Neural cell (in vitro differentiated cells): ENCODE data around the gene COP1. TPM values are rescaled to one million over a fixed set of nuclear protein-coding genes. Genes with fewer than 3 reads are reported as not detected.

Experiments
- H2AFZ ChIP-seq: fragments of 200-600, 300-800 bp; sonication (generic), shearing (Covaris generic); 2 replicates; pipeline ENCODE4 v1.6.0; 2014; ENCODE audit warnings: low read depth, mild to moderate bottlenecking, antibody characterized with exemption, low read length, moderate library complexity
- H3F3A ChIP-seq: fragments of 200-600 bp; shearing (Covaris generic); 2 replicates; pipeline ENCODE4 v1.6.1; 2016; ENCODE audit warnings: mild to moderate bottlenecking, moderate library complexity, mixed read lengths, antibody characterized with exemption, low read length; ENCODE audit not compliant: insufficient read depth, poor library complexity, severe bottlenecking
- H3K27ac ChIP-seq: fragments of 200-600, 300-800 bp; sonication (generic), shearing (Covaris generic); 2 replicates; pipeline ENCODE4 v1.5.1; 2014; ENCODE audit warnings: mild to moderate bottlenecking, low read length, moderate library complexity
- H3K27me3 ChIP-seq: fragments of 300-800, 200-600 bp; sonication (generic), shearing (Covaris generic); 2 replicates; pipeline ENCODE4 v1.6.0; 2014; ENCODE audit warnings: mild to moderate bottlenecking, low read depth, low read length, moderate library complexity; ENCODE audit not compliant: insufficient read depth
- H3K36me3 ChIP-seq: fragments of 300-800, 200-600 bp; sonication (generic), shearing (Covaris generic); 2 replicates; pipeline ENCODE4 v1.5.1; 2014; ENCODE audit warnings: mild to moderate bottlenecking, antibody characterized with exemption, low read length, moderate library complexity; ENCODE audit not compliant: insufficient read depth
- H3K4me2 ChIP-seq: fragments of 300-800, 200-600 bp; sonication (generic), shearing (Covaris generic); 2 replicates; pipeline ENCODE4 v1.6.0; 2014; ENCODE audit warnings: mild to moderate bottlenecking, low read length
- H3K4me3 ChIP-seq: fragments of 300-800, 200-600 bp; sonication (generic), shearing (Covaris generic); 2 replicates; pipeline ENCODE4 v1.5.1; 2014; ENCODE audit warnings: mild to moderate bottlenecking, low read length, moderate library complexity
- H3K79me2 ChIP-seq: fragments of 200-600 bp; shearing (Covaris generic); replicated peaks from 2 replicates; pipeline ENCODE4 v1.6.0; 2014; ENCODE audit warnings: mild to moderate bottlenecking, low read length, moderate library complexity; ENCODE audit not compliant: insufficient read depth
- H3K9ac ChIP-seq: fragments of 300-800, 200-600 bp; sonication (generic), shearing (Covaris generic); 2 replicates; pipeline ENCODE4 v1.6.1; 2016; ENCODE audit warnings: mild to moderate bottlenecking, low read length, mixed read lengths
- H3K9me2 ChIP-seq: fragments of 200-600 bp; shearing (Covaris generic); 2 replicates; pipeline ENCODE4 v1.6.1; 2016; ENCODE audit warnings: mild to moderate bottlenecking, low read length, mixed read lengths; ENCODE audit not compliant: insufficient read depth
- H3K9me3 ChIP-seq: fragments of 200-600, 300-800 bp; sonication (generic), shearing (Covaris generic); 2 replicates; pipeline ENCODE4 v1.6.1; 2016; ENCODE audit warnings: mild to moderate bottlenecking, mixed run types, low read length, moderate library complexity, mixed read lengths
- H4K20me1 ChIP-seq: fragments of 200-600 bp; shearing (Covaris generic); 2 replicates; pipeline ENCODE4 v1.6.1; 2016; ENCODE audit warnings: mild to moderate bottlenecking, mixed run types; ENCODE audit not compliant: insufficient read depth
- CTCF ChIP-seq: fragments of 450-650 bp; IDR thresholded peaks from 2 replicates; pipeline ENCODE4 v1.5.1; 2014; ENCODE audit warnings: antibody characterized with exemption, mild to moderate bottlenecking, moderate library complexity; ENCODE audit not compliant: poor library complexity, severe bottlenecking
- EP300 ChIP-seq: fragments of 450-650 bp; conservative IDR thresholded peaks from 2 replicates; pipeline ENCODE4 v1.6.1; 2014; ENCODE audit warnings: antibody characterized with exemption, mild to moderate bottlenecking, moderate library complexity; ENCODE audit not compliant: poor library complexity, severe bottlenecking
- EZH2 ChIP-seq: fragments of 200-600, 300-800 bp; shearing (Covaris generic), sonication (generic); IDR thresholded peaks from 2 replicates; pipeline ENCODE4 v1.6.1; 2014; ENCODE audit warnings: antibody characterized with exemption, low read length, borderline replicate concordance, mild to moderate bottlenecking; ENCODE audit not compliant: insufficient read depth, poor library complexity, severe bottlenecking
- MXI1 ChIP-seq: fragments of 450-650 bp; conservative IDR thresholded peaks from 2 replicates; pipeline ENCODE4 v1.6.1; 2014; ENCODE audit warnings: antibody characterized with exemption, mild to moderate bottlenecking; ENCODE audit not compliant: poor library complexity, severe bottlenecking
- POLR2AphosphoS5 ChIP-seq: IDR thresholded peaks from 2 replicates; pipeline ENCODE4 v1.6.1; 2012
- RAD21 ChIP-seq: fragments of 450-650 bp; conservative IDR thresholded peaks from 2 replicates; pipeline ENCODE4 v1.6.1; 2014; ENCODE audit warnings: antibody characterized with exemption, mild to moderate bottlenecking, moderate library complexity
- REST ChIP-seq: IDR thresholded peaks from 2 replicates; pipeline ENCODE4 v1.6.1; 2012; ENCODE audit warnings: borderline replicate concordance
- SMC3 ChIP-seq: fragments of 450-650 bp; conservative IDR thresholded peaks from 2 replicates; pipeline ENCODE4 v1.6.1; 2014; ENCODE audit warnings: antibody characterized with exemption, mild to moderate bottlenecking, moderate library complexity; ENCODE audit not compliant: poor library complexity
- TAF1 ChIP-seq: IDR thresholded peaks from 2 replicates; pipeline ENCODE4 v1.6.1; 2012; ENCODE audit warnings: low read depth
- polyA plus RNA-seq: library from polyadenylated mRNA; depleted of rRNA; stranded (reverse); fragments of >200 nt; gene quantifications from 2 replicates; pipeline ENCODE4 v1.2.3, GENCODE V29; 2014

COP1 gene
- polyA plus RNA-seq, 1 donor from 2014 or later = 72.3 TPM

DNA sequence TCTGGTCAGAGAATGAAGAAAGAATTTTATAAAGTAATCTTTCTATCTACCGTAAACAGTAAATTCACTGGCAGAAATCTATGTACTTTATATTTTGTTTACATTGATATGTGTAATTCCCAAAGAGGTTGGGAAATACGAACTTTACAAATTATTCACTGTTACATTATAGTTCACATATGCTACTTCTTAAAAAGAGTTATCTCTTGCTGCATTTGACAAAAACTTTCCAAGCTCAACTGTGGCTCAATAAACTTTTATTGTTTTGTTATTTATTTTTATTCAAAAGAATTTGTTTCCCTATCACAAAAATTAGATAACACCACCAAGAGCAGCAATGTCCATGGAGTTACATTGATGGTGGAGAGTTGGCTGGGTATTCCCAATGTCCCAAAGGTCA lies 262.5 kb downstream of the COP1 start:
- no peak overlapping the region for H3K4me2 ChIP-seq
- TF ChIP-seq POLR2AphosphoS5 = no peak
- no peak for TF ChIP-seq REST
- TF ChIP-seq SMC3 = no peak
- TF ChIP-seq TAF1 = no peak
- H3K9me3 ChIP-seq = no peaks in the 10 kb centered on the region
- no peak overlapping the region for H2AFZ ChIP-seq
- no peaks in the 10 kb centered on the region for H3F3A ChIP-seq
- H3K4me3 ChIP-seq = no peak overlapping the region
- no peaks in the 10 kb centered on the region for H3K9me2 ChIP-seq
- peaks cover 5% of the 10 kb centered on the region for H3K36me3 ChIP-seq
- H4K20me1 ChIP-seq = no peaks in the 10 kb centered on the region
- H3K79me2 ChIP-seq = no peaks in the 10 kb centered on the region
- H3K9ac ChIP-seq = no peak overlapping the region
- H3K27me3 ChIP-seq = no peaks in the 10 kb centered on the region
- no peak overlapping the region for H3K27ac ChIP-seq

- no peaks in the 10 kb centered on the region for H4K20me1 ChIP-seq
- H3K27me3 ChIP-seq = no peaks in the 10 kb centered on the region
- H3K9me3 ChIP-seq = no peaks in the 10 kb centered on the region
- no peaks in the 10 kb centered on the region for H3K36me3 ChIP-seq
- H3F3A ChIP-seq = no peaks in the 10 kb centered on the region
- TF ChIP-seq CTCF = no peak
- TF ChIP-seq POLR2AphosphoS5 = no peak
- no peak for TF ChIP-seq RAD21
- TF ChIP-seq EP300 = no peak
- no peak for TF ChIP-seq SMC3
- TF ChIP-seq EZH2 = no peak
- no peak for TF ChIP-seq REST
- TF ChIP-seq MXI1 = no peak
- no peak for TF ChIP-seq TAF1
- H3K4me3 ChIP-seq = no peak overlapping the region
- H2AFZ ChIP-seq = no peak overlapping the region
- H3K79me2 ChIP-seq = no peaks in the 10 kb centered on the region
- H3K9me2 ChIP-seq = no peaks in the 10 kb centered on the region
- no peak overlapping the region for H3K27ac ChIP-seq
- H3K4me2 ChIP-seq = no peak overlapping the region
- no peak overlapping the region for H3K9ac ChIP-seq
These were observed 265.9 kb downstream of the COP1 start for GRCh38 chr1:175941164-175941563.
